UCSD-AML1 (cell line): Measurements from ENCODE around the gene CSK.

Experiments used
- DNase-seq: peaks from one replicate; lab custom pipeline; 2025; ENCODE audit not compliant: unreplicated experiment; lab: John Stamatoyannopoulos, UW

The CSK gene

DNA sequence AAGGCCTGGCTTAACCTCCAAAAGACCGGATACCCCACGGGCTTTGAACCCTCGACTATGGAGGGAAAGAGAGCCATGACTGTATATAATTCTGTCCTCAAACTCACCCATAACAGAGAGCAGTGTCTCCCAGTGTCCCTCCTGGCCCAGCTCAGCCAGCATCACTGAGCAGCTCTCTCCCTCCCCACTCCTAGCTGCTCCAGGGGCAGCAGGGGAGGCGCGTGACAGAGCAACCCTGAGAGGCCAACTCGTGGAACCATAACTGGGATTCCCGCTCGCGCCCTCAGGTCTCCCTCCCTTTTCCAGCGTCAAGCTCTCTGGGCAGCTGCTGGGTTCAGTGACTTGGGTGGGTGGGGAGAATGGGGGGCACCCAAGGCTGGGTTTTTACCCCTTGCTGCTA lies 44.0 kb downstream of the CSK start:
- DNase-seq = no peak

DNA sequence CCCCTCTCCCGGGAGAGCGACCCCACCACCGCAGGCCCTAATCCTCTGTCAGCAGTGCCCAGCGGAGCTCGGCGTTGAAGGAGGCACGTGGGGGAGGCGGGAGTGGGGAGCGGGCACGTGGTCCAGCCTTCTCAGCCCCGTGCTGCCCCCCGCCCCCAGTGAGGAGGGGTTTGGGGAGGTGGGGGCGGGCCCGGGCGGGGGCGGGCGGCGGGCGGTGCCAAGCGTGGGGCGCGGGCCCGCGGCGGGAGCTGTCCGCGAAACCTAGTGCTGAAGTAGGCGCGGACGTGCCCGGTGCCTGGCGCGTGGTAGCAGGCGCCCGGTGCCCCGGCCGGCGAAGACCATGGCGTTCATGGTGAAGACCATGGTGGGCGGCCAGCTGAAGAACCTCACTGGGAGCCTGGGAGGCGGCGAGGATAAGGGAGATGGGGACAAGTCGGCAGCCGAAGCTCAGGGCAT lies 44.5 kb downstream of the CSK start, which contains the start of gene CPLX3:
TSS of gene CPLX3 (plus strand) at position 264 of the 456 bp plus-strand sequence. CDS start at position 341, 77 bp downstream.
- peak; percentile 30 for DNase-seq

DNA sequence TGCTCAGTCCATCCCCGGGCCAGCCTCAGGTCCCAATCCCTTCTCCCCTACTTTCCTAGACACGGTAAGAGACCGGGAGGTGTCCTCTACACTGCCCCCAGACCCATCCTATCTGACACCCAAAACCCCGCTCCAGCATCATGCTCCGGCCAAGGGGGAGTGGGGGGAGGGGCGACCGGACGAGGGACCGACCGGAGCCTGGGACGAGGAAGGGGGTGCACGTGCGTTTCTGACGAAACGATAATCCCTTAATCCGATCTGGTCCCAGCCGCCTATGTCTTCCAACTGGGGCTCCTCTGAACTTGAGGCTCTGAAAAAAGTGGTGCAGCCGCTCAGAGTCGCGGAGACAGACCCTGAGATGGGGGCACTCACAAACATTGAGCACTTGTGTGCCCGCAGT lies 45.0 kb downstream of the CSK start:
- DNase-seq = no peak

DNA sequence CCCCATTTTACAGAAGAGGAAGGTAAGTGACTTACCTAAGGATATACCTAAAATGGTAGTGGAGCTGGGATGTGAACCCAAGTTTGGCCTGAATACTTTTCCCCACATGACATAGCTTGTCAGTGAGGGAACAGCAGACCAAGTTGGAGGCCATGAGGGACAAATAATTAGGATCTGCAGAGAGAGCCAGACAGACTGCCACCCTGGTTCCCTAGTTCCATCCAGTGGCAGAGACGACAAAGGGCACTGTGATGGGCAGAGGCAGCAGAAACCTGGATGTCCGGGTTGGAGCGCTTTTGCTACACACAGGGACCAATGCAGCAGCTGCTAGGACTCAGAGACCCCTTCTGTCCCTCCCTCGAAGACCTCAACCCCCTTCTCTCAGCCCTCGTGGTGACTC lies 45.7 kb downstream of the CSK start:
- DNase-seq = no peak

DNA sequence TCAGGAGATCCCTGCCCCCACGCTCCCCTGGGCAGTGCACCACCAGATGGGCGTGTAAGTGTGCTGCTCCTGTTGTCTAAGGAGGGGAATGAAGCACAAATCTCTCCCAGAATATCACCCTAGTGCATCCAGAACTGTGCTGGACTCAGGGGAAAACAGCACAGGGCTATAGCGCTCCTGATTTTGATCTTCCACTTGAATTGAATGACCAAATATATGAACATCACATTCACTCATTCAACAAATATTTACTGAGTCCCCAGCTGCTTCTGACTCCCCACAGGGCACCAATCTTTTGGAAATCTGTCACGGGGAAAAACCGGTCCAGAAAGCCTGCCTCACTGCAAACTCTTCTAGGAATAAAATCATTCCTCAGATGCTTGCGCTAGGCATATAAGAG lies 47.0 kb downstream of the CSK start:
- DNase-seq = no peak

DNA sequence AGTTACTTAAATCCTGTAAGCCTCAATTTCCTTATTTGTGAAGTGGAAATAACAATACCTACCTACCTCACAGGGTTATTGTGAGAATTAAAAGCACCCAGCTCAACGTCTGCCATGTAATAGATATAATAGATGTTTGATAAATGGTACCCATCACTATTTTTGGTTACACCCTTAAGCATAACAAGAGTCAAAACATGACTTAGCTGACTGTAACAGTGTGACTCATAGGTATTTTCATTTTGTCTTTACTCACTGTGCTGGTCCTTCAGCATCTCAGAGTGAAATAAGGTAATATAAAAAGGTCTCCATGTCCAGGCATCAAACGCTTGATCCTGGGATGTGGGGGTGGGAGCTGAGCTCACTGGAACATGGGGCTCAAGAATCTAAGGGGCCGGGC lies 47.6 kb downstream of the CSK start:
- no peak for DNase-seq

DNA sequence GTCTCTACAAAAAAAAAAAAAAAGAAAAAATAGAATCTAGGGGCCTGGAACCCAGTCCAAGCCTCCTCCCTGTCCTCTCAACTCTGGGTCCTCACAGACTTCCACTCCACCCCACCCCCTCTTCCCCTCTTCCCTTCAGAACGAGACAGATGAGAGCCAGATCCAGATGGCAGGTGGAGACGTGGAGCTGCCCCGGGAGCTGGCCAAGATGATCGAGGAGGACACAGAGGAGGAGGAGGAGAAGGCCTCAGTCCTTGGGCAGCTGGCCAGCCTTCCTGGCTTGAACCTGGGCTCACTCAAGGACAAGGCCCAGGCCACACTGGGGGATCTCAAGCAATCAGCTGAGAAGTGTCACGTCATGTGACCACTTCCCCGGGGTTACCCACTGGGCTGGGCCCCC lies 48.1 kb downstream of the CSK start:
- no peak for DNase-seq

DNA sequence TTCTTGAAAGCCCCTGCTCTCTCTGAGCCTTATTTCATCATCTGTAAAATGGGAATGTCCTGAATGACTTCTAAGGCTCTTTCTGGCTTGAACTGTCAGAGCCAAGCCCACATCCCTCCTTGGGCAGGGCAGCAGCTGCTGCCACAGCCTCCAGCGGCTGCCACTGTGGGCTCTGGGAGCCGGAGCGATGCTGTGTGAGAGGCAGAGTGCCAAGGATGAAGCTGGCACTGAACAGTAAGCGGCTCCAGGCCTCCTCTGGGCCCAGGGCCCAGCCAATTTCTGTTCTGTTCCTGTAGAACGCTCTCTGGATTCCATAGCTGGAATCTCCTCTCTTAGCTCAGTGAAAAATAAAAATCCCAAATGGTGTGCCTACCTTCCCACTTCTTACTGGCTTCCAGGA lies 49.0 kb downstream of the CSK start:
- no peak for DNase-seq

DNA sequence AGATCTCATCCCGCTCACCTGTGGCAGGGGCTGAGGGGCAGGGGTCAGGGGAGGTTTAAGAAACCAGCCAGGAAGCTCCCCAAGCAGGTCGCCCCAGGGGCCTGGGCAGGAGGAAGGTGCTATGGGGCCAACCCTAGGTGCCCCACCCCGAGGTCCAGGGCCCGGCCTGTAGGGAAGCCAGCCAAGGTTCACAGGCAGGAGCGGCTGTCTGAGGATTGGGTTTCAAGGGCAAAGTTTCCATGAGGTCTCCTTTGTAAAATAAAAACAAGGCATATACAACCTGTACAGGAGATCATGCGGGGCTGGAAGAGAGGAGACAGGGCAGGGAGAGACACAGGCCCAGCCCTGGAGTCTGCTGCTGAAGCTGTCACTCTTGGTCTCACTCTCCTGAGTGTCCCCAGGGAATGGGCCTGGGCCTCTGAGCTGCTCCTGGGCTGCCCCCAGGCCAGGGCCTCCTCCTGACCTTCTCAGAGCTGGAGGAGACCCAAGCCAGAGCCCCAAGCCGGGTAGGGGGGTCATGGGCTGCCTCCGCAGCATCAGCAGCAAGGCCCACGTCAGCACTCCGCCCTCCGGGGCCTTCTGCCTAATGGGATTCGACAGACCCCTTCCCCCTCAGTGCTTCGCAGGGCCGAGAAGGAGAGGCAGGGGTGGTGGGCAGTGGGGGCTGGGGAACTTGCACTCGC lies 50.1 kb downstream of the CSK start:
- DNase-seq = no peak

DNA sequence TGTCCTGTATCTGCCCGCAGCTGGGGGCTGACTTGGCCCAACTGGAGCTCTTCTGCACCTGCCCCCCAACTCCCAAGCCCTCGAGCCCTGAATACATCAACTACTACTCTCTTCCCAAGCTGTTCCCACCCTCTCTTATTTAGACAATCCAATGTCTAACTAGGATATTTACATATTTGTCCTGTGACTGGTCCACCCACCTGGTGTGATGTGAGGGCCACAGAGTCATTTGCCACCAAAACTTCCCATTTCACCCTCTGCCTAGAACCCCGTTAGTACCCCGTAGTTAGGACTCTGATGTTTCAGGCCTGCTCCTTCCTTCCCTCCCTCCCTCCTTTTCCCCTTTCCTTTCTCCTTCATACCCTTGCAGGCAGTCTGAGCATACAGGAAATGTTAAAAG lies 50.9 kb downstream of the CSK start:
- no peak for DNase-seq

DNA sequence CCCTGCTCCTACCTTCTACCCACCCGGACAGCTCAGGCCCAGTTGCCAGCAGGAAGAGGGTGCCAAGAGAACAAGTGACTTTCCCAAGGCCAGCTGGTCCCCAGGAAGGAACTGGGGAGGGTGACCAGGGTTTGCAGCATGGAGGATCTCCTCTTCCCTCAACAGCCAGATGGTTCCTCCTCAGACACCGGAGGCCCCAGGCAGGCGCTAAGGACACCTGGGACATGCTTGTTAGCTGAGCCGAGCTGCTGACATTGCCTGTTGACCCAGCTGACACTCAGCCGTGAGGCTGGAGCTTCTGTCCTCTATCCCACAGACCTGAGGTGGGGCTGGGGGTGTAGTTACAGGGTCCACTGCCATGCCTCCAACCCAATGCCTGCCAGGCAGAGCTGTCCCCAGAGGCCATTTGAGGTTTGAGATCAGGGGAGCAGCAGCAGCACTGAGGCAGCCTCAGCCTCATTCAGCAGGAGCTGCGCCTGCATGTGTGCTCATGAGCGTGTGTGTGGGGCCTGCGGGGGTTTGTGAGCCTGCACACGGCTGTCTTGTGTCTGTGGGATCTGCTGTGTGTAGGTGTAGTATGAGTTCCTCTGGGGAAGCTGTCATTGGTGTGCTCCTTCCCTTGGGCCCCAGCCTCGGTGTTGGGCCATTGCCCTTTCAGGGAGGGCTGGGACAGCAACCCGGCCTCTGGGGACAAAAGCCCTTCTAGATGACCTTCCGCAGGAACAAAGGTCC lies 51.7 kb downstream of the CSK start:
- DNase-seq = peak; percentile 43

DNA sequence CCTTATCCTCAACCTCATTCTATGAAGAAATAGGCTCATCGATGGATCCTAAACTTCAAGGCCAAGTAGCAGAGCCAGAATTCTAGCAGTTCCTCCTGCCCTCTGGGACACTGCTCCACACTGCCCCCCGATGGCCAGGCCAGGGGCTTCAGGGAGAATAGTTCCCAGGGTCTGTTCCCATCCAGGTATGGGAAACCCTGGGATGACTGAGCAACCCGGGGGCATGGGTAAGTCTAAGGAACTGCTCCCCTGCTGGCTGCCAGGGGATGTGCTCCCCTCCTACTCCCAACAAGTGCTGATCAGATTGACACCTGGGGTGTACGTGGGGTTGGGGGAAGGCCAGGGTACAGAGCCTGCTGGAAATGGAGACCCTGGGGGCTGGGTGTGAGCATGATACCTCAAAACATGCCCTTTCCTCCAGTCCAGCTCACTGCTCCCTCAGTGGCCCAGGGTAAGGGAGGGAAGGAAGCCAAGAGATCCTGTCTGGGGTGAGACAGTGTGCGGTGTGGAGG lies 53.5 kb downstream of the CSK start:
- peak; percentile 57 for DNase-seq

DNA sequence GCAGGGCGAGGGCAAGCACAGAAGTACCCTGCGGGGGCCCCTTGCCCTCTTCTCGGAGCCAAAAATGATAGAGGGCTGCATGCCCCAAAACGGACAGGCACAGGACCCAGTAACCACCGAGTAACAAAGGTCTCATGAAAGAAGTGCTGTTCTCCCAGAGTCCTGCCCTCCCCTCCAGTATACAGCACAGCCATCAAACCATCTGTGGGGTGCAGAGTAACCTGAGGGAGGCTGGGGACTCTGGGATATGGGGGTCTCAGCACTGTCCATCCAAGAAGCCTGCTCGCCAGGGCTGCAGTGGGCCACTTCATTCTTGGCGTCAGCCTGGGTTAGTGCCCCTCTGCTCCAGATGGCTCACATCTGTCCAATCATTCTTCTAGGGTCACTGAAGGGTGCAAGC lies 55.0 kb downstream of the CSK start:
- DNase-seq = no peak

DNA sequence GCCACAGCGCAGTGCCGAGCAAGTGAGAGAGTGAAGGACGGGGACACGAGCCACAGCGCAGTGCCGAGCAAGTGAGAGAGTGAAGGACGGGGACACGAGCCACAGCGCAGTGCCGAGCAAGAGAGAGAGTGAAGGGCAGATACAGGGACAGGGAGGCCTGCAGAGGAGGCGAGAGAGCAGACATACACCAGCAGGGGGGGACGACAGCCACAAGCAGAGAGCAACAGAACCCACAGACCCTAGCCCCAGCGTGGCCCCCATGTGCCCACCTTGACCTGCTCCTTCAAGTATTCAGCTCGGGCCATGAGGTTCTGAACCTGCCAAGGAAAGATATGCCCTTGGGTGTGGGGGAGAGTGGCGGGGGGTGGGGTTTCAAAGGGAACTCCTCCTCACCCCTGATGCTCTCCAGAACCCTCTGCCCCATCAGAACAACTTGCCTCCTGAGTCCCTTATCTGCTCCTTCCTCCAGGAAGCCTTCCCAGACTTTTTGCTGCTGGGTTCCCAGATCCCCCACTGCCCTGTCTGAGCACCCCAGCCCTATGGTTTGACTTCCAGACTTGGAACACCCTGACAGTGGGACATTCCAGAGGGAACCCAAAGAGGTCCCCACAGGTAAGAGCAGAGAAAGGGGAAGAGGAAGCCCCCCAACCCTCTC lies 55.7 kb downstream of the CSK start:
- DNase-seq = no peak

DNA sequence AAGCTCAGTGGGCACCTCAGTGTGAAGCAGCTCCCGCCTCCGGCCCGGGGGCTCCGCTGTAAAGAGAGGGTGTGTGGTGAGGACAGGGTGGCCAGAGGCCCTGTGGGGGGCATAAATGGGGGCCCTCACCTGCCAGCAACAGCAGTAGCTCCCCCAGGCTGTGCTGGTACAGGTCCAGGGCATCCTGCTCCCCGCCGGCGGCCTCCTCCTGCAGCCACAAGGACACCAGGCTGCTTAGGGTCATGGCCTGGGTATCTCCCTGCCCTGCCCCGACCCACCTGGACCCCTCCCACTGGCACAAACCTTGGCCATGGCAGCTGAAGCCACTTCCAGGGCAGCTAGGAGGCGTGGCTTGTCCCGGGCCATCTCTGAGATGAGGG lies 56.2 kb downstream of the CSK start:
- DNase-seq = no peak

DNA sequence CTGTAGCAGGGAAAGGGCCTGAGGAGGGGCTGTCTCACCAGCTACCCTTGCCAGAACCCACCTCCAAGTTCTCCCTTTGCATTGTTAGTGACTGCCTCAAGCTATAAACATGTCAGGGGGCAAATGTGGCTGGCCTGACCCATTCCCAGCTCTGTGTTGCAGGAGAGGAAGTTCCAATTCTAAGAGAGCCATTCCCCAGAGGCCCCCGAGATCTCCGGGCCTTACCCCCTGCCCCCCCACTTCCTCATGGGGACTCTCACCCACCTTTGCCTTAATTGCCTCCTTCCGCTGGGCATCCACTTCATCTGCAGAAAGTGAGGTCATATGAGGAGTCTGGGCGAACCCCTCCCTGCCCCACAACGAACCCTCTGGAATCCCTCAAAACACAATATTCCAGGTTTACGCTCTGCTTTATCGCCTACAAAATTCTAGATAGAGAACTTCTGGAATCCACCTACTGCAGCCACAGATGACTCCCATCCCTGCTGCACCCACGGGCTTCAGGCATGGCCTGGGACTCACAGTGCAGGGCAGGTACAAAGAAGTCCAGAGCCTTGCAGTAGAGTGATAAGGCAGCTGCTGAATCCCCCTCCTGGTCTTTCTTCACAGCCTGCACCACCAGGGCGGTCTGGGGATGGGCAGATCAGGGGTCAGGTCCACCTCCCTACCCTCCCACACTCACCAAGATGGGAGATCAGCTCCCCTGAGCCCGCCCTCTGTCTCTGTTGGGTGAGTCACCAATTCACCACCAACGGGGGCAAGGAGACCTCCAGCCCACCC lies 57.1 kb downstream of the CSK start:
- no peak for DNase-seq

DNA sequence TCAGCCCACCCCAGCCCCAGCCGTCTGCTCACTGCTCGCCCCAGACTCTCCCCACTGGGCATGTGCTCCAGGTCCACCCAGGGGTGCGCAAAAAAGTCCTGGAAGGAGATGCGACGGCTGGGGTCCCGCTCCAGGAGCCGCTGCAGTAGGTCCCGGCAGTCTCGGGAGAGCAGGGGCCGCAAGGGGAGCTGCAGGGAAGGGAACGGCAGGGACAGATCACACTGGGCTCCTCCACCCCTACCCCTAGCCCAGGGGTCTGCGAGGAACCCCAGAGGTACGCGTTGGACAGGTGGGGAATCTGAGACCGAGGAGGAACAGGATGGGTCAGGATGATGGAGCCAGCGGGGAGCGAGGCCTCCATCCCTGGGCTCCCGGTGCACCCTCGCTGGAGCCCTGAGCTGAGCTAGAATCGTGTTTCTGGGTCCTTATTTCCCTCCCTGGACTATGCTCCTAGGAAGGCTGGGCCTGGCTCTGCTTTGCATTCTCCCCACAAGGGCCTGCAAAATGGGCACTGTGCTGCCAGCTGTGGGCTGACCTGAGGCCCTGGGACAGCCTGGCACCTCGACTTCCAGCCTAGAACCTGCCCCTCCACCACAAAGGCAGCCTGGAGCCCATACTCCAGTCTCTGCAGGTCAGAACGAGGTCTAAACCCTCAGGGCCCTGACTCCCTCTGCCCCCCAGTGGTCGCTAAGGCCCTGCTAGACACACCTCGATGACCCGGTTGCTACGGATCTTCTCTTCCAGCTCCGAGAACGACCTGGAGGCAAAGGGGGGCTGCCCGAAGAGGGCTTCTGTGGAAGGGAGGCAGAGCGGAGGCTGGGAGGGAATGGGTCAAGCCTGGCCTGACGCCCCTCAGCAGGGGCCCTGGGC lies 57.9 kb downstream of the CSK start:
- DNase-seq = no peak

DNA sequence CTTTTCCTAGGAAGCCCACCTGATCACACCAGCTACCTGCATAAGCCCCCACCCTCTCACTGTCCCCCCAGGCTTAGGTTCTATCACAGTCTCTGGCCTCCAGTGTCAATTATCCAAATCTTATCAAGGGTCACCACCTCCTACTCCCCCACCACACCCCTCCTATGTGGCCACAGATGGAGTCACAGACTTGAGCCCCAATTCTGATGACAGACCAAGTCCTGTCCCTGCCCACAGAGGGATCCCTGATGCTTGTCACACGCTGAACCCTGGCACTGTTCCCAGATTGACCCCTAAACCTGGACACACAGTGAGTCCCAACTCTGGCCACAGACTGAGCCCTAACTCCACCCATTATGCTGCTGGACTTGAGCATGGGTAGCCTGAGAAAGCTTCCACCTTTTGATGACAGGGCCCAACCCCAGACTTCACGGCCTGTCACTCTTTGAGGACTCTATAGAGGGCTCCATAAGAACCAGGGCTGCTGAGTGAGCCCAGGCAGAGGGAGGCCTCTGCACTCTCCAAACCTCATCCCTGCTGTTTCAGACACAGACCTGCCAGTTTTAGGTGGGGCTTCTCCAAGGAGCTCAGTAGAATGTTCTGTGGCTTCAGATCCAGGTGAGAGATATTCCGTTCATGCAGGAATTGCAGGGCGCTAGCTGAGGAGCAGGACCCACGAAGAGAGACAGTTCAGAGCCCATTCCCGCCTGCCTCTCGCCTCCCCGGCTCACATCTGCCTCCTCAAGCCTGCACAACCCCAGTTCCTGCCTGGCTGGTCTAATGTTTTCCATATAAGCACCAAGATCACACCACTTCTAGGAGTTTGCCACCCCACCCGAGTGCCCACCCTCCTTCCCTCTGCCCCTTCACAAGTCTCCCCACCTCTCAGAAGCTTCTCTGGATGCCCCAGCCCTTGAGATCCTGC lies 59.2 kb downstream of the CSK start:
- DNase-seq = no peak

DNA sequence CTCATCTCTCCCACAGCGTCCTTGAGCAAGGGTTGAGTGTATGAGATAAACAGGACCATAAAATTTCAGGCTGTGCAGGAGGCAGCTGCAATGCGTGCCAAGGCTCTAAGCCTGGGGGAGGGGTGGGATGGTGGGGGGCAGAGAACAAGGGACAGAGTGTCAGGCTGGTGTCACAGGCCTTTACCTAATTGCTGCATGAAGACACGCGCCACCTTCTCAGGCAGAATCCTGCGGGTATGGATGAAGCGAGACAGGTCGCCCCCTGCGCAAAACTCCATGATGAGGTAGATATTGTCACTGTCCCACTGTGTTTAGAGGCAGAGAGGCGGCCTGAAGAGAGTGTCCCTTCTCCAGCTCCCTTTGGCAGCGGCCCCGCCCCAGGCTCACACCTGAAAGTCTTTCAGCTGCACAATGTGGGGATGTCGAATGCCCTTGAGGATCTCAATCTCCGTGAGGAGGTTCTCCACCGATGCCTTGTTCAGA lies 60.1 kb downstream of the CSK start:
- no peak for DNase-seq
